Activated CD8-positive, alpha-beta memory T cell treated with anti-CD3 and anti-CD28 coated beads, Interleukin-2, amount 50 U/mL, for 1 hour (primary cell): Measurements from ENCODE around the gene VWF.

Experiments used
- DNase-seq: peaks from one replicate; pipeline ENCODE4 v3.0.0-alpha.2; 2020; ENCODE audit errors: extremely low read depth

Gene VWF

DNA sequence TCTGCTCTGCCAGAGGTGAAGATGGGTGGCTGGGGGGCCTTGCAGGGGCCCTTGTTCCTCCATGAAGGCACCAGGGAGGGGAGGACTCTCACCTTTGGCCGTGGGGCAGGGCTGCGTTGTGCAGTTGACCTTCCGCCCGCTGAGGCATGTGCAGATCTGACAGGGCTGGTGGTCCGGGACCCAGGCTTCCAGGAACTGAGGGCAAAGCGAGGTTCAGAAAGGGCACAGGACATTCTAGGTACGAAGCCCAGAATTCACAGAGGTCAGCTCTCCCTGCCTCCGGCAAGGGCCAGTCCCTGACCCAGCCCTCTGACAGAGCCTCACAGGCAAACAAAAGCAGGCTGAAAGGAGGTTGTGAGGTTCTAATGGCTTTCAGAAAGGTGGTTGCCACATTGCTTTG is 139.0 kb downstream of the VWF start:
- no peak for DNase-seq

DNA sequence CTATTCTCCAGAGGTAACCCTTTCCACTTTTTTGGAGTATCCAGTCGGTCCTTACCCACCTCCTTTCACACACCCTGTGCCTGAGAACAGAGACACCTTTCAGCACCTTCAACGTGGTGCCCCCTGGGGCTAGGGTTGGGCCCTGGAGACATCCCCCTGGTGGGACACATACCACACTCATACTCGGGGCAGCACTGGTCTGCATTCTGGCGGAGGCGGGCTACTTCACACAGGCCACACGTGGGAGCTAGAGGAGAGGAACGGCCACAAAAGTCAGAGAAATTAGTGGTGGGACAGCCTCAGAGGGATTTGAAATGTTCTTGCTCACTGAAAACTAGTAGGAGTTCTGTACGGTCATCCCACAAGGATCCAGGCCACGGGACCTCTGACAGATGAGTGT is 139.6 kb downstream of the VWF start:
- no peak for DNase-seq

DNA sequence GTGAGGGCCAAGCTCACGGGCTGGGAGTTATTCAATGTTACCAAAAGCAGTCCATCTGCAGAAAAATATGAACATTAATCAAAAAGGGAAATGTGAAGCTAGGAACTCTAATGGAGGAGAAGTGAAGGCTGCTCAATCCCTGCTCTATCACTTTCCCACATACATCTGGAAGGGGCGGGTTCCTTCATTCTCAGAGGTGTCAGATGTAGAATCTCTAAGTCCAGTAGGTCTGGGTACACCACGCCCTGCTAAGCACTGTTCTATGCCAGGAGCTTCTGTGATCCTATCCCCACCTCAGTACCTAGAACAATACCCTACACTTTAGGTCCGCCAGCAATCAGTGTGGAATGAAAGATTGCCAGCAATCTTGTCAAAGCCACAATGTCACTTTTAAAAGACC is 142.4 kb downstream of the VWF start:
- no peak for DNase-seq

DNA sequence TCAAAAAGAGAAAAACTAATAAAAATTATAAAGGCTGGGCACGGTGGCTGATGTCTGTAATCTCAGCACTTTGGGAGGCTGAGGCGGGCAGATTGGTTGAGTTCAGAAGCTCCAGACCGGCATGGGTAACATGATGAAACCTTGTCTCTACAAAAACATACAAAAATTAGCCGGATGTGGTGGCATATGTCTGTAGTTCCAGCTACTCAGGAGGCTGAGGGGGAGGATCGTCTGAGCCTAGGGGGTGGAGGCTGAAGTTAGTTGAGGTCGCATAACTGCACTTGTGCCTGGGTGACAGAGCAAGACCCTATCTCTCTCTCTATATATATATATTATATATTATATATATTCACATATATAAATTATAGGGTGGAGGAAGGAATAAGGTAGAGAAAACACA is 146.9 kb downstream of the VWF start:
- DNase-seq = no peak

DNA sequence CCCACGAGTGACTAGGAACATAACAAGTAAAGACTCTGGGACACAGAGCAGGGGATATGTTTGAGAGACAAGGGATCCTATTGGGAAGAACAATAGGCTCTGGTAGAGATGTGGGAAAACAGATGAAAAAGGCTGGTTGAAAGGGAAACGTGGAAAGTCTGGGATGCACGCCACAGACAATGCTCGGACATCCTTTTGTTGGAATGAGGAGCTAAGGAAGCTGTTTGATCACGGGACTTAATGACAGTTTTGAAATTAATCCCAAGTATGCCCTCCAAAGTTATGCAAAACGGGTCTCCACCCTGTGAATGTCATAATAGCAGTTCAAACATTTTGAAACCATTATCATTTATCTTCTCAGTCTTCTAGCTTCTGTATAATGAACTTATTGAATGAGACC is 147.8 kb downstream of the VWF start:
- no peak for DNase-seq

DNA sequence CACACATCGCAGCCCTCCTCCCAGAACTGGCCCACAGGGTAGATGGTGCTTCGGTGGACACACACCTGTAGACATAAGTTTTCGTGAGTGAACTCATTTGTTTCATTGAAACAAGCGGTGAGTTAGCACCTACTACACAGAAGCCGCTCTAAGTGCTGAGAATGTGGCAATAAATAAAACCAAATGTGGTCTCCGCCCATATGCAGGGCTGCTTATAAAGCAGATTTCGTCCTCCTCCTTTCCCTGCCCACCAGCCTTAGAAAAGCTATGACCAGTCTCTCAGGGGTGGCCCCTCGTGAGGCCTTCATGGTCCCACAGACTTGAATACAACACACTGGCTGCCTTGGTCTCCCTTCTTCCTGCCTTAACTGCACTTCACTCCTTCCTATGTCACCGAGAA is 148.3 kb downstream of the VWF start:
- DNase-seq = no peak

DNA sequence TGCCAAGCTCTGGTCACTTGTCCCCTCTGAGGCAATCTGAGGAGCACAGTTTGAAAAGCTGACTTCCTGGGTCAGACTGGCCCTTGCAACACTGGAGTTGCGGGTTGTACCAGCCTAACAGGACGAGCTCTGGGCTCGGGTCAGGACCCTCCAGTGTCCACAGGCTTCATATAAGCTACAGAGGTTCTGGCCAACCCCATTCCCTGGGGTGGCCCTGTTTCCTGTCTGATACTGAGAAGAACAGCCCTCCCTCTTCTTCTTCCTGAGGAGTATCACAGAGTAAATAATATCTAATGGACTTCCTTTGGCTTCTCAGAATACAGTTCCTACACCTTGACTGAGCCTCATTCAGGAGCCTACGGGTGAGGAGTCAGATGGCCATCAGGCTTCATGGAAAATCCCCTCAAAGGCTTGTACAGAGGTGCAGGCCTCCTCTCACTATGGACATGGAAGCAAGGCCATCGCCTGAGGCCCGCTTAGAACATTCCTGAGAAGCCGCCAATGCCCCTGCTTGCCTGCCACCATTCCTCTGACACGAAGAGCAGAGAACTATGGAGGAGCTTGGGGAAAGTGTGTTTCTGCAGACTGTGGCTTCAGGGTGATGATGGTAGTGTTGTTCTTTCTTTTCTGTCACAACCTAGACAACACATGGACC is 150.9 kb downstream of the VWF start:
- no peak for DNase-seq

DNA sequence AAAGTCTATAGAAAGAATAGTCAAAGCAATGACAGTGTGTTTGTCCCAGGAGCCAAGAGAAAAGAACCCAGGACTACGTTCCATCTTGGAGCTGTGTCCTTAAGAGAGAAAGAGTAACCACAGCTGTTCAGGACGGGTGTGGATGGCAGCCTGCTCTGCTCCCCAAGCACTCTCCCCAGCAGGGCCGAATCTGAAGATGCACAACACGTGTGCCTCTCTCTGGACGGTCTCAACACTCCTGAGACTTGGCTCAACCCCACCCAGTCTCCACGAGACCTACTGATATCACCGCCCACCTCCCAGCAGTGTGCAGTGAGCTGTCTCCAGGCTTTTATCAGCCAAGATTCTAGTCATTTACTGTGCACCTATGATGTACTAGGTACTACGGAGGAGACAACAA is 152.1 kb downstream of the VWF start:
- DNase-seq = no peak

DNA sequence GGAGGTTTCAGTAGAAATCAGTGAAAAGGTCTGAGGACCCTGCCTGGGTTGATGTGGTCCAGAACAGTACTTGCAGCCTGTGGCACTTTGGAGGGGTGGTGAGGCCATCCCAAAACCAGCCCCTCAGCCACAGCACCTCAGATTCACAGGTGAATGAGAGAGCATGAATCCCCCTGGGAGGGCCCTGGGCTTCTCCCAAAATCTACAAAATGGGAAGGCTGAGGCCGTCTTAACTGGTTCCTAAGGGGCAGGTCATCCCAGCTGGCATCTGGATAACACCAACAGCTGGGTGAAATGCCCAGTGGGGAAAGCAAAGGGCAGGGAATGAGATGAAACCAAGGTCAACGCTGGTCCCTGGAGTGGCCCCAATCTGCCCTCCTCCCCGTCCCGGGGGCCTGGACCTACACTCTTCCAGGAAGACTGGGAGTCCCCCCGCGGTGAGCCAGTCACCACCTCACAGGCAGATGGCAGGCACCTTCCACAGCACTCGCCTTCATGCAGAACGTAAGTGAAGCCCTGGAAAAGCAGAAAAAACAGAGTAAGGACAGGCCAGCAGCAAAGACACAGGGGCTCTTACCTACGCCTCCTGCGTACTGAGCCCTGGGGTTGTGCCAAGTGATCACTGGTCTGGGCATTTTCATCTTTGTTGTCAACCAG is 153.1 kb downstream of the VWF start:
- DNase-seq = no peak

DNA sequence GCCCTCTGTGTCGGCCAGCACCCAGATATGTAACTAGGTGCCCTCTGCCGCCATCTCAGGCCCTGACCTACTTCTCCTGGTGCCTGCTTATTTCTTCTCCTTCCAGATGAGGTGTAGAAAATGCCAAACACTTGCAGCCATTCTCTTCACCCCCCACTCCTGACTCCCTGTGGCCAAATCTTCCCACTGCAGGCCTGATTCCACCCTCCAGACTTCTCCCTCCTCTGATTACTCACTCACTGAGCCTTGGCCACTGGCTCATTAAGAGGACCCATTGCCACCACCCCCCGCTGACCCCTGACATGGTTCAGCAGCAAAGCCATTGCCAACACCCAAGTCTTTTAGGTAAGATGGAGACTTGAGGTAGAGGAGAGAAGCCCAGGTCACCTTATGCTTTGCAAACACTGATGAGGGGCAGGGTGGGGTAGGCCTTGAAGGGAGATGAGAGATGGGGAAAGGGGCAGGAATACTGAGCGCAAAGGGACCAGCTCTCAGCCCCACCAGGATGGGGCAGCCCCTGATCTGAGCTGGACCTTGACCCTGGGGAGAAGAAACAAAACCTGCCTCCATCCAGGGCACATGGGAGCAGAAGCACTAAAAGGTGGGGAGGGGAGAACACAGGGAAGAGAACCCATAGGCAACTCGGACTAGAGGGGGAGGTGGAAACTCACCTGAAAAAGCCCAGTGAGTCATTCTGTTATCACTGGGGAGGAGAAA is 154.3 kb downstream of the VWF start:
- no peak for DNase-seq

DNA sequence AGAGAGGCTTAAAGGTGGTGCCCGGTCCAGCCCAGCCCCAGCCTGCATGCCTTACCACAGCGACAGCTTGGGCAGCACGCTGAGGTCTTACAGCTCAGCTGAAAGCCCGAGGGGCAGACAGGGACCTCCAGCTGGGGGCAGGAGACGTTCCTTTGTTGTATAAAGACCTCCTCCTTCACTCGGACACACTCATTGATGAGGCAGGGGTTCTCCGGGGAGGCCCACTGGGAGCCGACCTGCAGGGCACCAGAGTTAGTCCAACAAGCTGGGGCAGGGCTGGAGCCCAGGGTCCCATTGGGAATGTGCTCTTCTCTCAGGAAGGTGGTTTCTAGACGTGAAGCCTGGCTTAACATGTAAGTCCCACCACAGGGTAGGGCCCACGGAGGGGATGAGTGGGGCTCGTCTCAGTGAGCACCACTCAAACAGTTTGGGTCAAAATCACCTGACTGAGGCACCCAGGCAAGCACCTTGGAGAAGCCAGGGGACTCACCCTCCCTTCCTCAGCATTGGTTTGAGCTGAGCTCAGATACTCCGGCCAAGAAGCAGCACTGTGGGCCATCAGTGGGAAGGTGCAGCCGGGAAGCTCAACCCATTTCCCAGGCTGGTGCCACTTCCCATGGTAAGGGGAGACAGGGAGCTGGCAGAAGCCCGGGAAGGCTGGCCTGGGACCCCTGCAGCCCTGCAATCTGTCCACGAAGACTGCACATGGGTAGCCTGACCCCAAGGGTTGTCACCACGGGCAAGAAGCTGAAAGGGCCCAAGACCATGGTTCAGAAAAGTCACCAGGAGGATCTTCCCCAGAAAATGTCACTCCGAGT is 155.1 kb downstream of the VWF start:
- no peak for DNase-seq

DNA sequence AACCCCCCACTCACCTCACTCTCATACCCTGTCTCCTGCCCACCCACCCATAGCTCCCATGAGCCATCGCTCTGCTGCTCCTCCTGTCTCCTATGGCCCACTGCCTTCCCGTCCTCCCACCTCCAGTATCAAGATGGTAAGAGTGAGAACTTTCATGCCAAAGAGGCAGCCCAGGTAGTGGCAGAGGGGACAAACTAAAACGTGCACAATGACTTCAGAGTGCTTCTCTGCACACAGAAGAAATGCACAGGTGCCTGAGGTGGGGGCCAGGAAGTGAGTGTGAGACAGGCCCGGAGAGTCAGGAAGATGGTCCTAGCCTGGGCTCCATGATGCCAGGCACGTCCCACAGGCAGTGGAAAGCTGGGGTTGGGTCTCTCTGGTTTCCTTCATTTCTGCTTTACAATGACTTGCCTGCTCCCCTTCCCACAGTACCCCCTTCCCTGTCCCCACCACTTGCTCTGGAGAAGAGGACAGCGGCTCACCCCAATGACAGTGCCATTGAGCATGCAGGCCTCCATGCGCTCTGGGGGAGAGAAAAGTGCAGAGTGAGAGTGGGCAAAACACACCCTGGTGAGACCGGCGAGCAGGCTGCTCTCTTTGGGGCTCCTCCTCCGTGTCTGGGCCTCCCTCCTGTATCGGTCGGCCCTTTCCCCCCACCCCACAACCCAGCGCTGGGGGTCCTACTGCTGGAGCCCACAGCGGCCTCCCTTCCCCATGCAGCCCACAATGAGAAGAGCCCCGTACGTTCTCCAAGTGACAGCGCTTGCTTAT is 156.6 kb downstream of the VWF start:
- DNase-seq = no peak

DNA sequence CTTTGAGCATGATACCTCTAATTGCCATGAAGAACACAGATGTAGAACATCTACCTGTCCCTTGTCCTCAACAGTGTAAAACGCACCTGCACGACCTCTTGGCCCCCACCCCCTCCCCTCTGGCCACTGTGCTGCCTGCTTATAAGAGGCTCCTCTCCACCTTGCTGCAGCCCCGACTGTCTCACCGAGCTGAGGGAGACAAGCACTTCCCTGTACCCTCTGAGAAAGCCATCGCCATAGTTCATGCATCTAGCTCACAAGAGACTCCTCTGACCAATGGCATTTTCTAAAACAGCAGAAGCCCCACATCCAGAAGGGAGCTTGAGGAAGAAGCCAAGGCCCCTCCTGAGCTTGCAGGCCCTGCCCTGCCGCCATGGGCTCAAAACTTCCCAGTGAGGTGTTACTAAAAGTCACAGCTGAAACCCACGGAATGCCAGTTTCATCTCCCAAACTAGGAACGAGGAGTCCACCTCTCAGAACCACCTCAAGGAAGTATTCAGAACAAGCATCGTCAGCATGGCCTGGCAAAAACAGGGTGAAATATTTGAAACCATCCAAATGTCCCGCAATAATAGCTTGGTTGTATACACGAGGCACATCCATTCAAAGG is 157.9 kb downstream of the VWF start:
- no peak for DNase-seq

DNA sequence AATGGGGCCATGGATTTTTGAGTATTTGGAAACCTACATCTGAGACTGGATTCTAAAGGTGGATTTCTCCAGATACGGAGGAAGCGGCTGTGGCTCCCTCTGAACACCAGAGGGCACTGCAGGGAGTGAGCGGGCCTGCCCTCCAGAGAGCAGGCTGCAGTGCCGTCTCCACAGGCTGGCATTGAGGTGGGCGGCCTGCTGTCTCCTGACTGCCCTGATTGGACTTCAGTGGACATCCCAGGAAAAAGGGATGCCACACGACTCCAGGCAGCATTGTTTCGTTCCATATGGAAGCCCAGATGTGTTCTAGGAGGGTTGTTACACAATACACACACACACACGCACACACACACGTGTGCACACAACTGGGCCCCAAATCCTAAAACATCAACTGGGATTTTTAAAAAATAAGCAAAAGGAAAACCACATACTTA is 158.5 kb downstream of the VWF start:
- DNase-seq = no peak

DNA sequence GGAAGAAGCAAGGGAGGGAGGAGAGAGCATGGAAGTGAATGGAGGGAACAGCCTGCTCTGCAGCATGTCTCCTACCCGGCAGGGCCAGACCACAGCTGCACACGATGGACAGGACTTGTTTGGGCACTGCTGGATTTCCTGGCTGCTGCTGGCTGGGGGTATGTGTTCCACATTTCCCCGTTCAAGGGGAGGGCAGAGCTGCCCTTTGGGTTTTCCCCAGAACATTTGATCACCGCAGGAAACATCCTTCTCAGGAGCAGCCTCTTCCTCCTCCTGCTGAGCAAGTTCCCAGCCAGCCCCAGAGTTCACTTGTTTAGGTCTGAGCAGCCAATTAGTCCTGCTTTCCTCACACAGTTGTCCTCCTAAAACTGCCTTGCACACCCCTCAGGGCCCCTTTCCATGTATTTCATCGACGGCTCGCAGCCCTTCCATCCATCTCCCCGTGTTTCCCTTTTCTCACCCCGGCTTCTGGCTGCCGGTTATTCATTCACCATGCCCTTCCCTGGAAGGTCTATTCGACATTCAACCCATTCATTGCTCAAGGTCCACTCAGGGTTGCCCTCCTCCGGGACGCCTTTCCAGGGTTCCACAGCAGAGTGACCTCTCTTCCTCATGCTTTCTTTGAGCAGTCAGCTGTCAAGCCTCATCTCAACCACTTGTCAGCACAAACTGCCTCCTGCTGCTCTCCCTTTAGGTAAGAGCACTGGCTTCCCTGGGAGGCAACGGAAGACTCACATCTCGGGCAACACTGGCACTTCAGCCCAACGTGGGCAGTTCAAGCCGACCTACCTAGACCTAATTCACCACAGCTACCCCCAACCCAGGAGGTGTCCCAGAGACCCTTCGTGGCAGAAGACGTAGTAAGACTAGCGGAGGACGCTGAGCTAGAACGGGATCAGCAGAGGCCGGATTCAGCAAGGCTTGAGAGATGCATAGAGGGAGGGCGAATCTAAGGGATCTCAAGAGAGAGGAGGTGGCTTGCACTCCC is 159.3 kb downstream of the VWF start:
- DNase-seq = no peak

DNA sequence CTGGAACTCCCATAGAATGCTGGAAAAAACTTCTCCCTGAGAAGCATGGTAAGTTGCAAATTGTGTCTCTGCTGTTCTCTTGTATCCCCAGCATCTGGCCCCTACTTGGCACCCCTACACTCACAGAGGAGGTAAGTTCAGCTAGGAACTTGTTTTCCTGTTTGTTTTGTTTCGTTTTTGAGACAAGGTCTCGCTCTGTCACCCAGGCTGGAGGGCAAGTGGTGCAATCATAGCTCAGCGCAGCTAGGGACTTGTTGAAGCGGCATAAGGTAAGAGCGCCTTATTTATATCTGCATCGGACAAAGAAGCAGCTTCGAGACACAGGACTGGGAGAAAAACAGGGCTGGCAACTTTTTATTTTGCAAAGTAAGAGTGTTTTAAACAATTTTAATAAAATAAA is 161.0 kb downstream of the VWF start:
- DNase-seq = no peak

DNA sequence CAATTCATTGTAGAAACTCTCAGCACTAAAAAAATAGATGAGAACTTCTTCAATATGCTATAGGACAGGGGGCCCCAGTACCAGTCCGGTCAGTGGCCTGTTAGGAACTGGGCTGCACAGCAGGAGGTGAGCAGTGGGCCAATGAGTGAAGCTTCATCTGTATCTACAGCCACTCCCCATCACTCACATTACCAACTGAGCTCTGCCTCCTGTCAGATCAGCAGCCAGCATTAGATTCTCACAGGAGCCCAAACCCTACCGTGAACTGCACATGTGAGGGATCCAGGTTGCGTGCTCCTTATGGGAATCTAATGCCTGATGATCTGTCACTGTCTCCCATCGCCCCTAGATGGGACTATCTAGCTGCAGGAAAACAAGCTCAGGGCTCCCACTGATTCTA is 163.7 kb downstream of the VWF start:
- DNase-seq = no peak

DNA sequence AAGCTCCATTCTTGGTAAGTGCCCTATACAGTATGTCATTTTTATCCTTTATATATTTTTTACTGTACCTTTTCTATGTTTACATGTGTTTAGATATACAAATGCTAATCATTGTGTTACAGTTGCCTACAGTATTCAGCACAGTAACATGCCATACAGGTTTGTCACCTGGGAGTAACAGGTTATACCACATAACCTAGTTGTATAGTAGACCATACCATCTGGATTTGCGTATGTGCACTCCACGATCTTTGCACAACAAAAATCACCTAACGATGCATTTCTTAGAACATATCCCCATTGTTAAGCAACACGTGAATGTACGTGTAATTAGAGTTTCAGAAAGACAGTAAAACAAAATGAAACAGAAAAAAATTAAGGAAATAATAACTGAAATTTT is 167.5 kb downstream of the VWF start:
- no peak for DNase-seq

DNA sequence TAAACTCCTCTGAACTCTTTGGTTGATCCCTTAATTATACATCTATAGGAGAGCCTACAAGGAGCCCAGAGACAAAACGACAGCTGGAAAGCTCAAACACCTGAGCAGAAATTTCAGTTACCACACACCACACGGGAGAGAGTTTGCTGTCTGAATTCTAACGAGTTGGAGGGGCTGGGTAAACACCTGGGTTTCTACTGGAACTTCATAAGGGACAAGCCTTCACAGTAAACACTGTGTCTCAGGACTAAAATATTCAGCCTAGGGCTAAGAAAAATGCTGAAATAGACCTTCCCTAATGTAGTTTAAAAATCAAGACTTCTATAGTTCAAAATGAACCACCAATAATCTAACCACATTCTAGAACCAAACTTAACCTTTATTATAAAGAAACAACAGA is 169.8 kb downstream of the VWF start:
- no peak for DNase-seq
